AG09319 (cell line): ENCODE results near the gene CSNK1G3.

Source experiments
- DNase-seq: peaks from one replicate; pipeline ENCODE4 v3.0.0-alpha.2; 2010; ENCODE audit warnings: low read depth; ENCODE audit errors: extremely low read depth
- CTCF ChIP-seq: IDR thresholded peaks from 2 replicates; pipeline ENCODE4 v1.5.1; 2011; ENCODE audit warnings: low read depth, mild to moderate bottlenecking, inconsistent platforms, low read length, moderate library complexity

CSNK1G3 gene

GRCh38 chr5:123559434-123559775 lies 47.4 kb downstream of the CSNK1G3 start:
- DNase-seq = no peak
- TF ChIP-seq CTCF = no peak

- no peak for TF ChIP-seq CTCF
- no peak for DNase-seq
Measured at GRCh38 chr5:123561230-123561629, 49.3 kb downstream of the CSNK1G3 start.

GRCh38 chr5:123571927-123572326 lies 60.0 kb downstream of the CSNK1G3 start:
- DNase-seq = no peak
- no peak for TF ChIP-seq CTCF

GRCh38 chr5:123578390-123578789 lies 66.4 kb downstream of the CSNK1G3 start:
- TF ChIP-seq CTCF = no peak
- DNase-seq = no peak

- no peak for TF ChIP-seq CTCF
- DNase-seq = no peak
Measured at GRCh38 chr5:123579410-123579809, 67.4 kb downstream of the CSNK1G3 start.

GRCh38 chr5:123582550-123583285 lies 70.7 kb downstream of the CSNK1G3 start:
- TF ChIP-seq CTCF = no peak
- DNase-seq = no peak

GRCh38 chr5:123585871-123586270 lies 73.9 kb downstream of the CSNK1G3 start:
- no peak for DNase-seq
- TF ChIP-seq CTCF = no peak
